SK-N-SH (cell line): Measurements from ENCODE around the gene THAP6.

Experiments used
- EZH2phosphoT487 ChIP-seq: fragments of 200-600 bp; sonication (generic); IDR thresholded peaks from 2 replicates; pipeline ENCODE4 v1.6.1; 2017; ENCODE audit warnings: low read depth, mixed run types, mild to moderate bottlenecking, antibody characterized with exemption, moderate library complexity, borderline replicate concordance
- JUND ChIP-seq: IDR thresholded peaks from 2 replicates; pipeline ENCODE4 v1.4.0; 2012
- NFIC ChIP-seq: IDR thresholded peaks from 2 replicates; pipeline ENCODE4 v1.4.0; 2012; ENCODE audit warnings: borderline replicate concordance
- NRF1 ChIP-seq: IDR thresholded peaks from 2 replicates; pipeline ENCODE4 v1.6.1; 2012; ENCODE audit warnings: low read depth, mild to moderate bottlenecking, low read length
- POLR2AphosphoS5 ChIP-seq: IDR thresholded peaks from 2 replicates; pipeline ENCODE4 v1.6.1; 2012; ENCODE audit warnings: low read depth, low read length
- RCOR1 ChIP-seq: fragments of 150-350 bp; IDR thresholded peaks from 2 replicates; pipeline ENCODE4 v1.6.1; 2017; ENCODE audit warnings: antibody characterized with exemption, low read length
- RFX5 ChIP-seq: IDR thresholded peaks from 2 replicates; pipeline ENCODE4 v1.6.1; 2012; ENCODE audit warnings: mild to moderate bottlenecking, improper control_type of control experiment, low read length
- TF ChIP-seq, protein P1 (sequence below): fragments of 200-600 bp; sonication (generic); IDR thresholded peaks from 2 replicates; pipeline ENCODE4 v1.6.1; 2017; ENCODE audit warnings: antibody characterized with exemption, mild to moderate bottlenecking, moderate library complexity

DNA sequence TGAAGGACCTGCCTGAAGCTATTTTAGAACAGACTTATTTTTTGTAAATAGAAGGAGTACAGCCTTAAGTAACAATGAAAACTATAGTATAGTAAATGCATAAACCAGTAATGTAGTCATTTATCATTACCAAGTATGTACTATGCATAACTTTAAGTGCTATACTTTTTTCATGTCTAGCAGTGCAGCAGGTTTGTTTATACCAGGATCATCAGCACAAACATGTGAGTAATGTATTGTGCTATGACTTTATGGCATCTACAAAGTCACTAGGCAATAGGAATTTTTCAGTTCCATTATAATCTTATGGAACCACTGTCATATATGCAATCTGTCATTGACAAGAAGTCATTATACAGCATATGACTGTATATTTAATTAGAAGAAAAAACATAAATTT lies 38.2 kb downstream of the THAP6 start:
- TF ChIP-seq NRF1 (no peak), RCOR1 (no peak), JUND (no peak), EZH2phosphoT487 (no peak), RFX5 (no peak), NFIC (no peak), POLR2AphosphoS5 (no peak)
- TF ChIP-seq, protein P1, sequence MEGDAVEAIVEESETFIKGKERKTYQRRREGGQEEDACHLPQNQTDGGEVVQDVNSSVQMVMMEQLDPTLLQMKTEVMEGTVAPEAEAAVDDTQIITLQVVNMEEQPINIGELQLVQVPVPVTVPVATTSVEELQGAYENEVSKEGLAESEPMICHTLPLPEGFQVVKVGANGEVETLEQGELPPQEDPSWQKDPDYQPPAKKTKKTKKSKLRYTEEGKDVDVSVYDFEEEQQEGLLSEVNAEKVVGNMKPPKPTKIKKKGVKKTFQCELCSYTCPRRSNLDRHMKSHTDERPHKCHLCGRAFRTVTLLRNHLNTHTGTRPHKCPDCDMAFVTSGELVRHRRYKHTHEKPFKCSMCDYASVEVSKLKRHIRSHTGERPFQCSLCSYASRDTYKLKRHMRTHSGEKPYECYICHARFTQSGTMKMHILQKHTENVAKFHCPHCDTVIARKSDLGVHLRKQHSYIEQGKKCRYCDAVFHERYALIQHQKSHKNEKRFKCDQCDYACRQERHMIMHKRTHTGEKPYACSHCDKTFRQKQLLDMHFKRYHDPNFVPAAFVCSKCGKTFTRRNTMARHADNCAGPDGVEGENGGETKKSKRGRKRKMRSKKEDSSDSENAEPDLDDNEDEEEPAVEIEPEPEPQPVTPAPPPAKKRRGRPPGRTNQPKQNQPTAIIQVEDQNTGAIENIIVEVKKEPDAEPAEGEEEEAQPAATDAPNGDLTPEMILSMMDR = no peak
